Left renal pelvis (tissue), 4 donors: ENCODE measurements around the gene TMEM255A. TPM values are rescaled to one million over a fixed set of nuclear protein-coding genes. Genes with fewer than 3 reads are reported as not detected.

Experiments
- DNase-seq, 4 donors: peaks; one replicate each; pipeline ENCODE4 v3.0.0-alpha.2; 2013; ENCODE audit warnings: low read depth in 4 of 4, low spot score in 3 of 4
- polyA plus RNA-seq, 4 donors: library from polyadenylated mRNA; unstranded; fragments of 120-200 nt; gene quantifications; one replicate each; pipeline ENCODE4 v1.2.1, GENCODE V29; 2013; ENCODE audit not compliant: insufficient read length in 4 of 4

TMEM255A gene
- polyA plus RNA-seq, 4 donors, result 0.49 to 13.5 (median 0.88) TPM

DNA sequence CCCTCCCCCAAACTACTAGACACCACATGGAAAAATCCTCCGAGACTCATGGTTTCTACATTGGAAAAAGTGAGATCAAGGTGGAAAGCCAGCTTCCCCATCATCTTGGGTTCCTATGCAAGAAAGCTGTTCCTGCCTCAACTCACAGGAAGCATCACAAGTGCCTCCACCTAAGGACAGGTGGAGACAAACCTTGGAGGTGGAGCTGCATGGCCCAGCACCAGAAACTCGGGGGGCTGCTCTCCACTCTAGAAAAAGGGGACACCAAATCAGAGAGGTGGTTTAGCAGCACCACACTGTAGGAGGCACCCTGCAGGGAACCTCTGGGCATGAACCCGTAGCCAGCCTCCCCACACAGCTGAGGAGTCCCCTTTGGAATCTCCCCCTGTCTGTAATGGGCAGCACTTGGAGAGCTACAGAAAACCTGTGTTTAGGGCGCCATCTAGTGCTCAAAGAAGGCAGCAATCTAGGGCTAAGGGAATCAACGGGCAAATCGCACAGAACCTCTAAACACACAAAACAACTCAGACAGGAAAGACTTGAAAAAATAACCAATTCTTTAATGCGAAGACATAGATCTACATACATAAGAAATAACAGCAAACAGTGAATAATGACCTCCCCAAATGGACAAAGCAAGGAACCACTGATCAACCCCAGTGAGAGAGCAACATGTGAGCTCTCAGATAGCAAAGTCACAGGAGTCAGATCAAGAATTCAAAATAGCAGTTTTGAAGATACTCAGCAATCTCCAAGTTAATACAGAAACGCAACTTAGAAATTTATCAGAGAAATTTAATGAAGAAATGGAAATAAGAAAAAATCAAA is 97.6 kb downstream of the TMEM255A start:
- peak in 3 of 4 donors; percentile 22 to 36 (median 29) for DNase-seq

Other genes with a start within 250 kb of the TMEM255A start
- under 1 TPM in 1 of 4 donors, not detected in 3; 0.14 TPM for gene RHOXF2B, start 233.8 kb downstream of the TMEM255A start, polyA plus RNA-seq
- gene RHOXF1, start 195.5 kb downstream of the TMEM255A start, polyA plus RNA-seq, result 1 to 10 TPM in 2 of 4 donors, under 1 TPM in 1, not detected in 1; 0.86 to 2.4 (median 1.7) TPM
- gene RHOXF2, start 152.8 kb downstream of the TMEM255A start, polyA plus RNA-seq, result under 1 TPM in 2 of 4 donors, not detected in 2; 0.04 to 0.83 TPM
- 10 to 100 TPM; 20.7 to 35.3 (median 25.0) TPM for gene ZBTB33, start 60.6 kb downstream of the TMEM255A start, polyA plus RNA-seq
- under 1 TPM in 3 of 4 donors, not detected in 1; 0.04 to 0.10 (median 0.05) TPM for gene ATP1B4, start 50.6 kb upstream of the TMEM255A start, polyA plus RNA-seq
- gene LAMP2, start 157.8 kb upstream of the TMEM255A start, polyA plus RNA-seq, result 100 to 1,000 TPM; 126 to 169 (median 147) TPM
- 10 to 100 TPM; 68.8 to 81.9 (median 73.2) TPM for gene CUL4B, start 249.5 kb upstream of the TMEM255A start, polyA plus RNA-seq